HUES6 (cell line): Measurements from ENCODE around the gene LRRC36.
A peak's percentile ranks its signal among the peaks of the same experiment; 100 is the strongest.

Source experiments
- H3K27ac ChIP-seq: 2 replicates; pipeline ENCODE4 v1.7.0; 2013; ENCODE audit warnings: low read depth, mild to moderate bottlenecking, low read length, inconsistent platforms
- H3K27me3 ChIP-seq: 2 replicates; pipeline ENCODE4 v1.6.1; 2013; ENCODE audit warnings: low read length; ENCODE audit not compliant: control insufficient read depth, insufficient read depth
- H3K36me3 ChIP-seq: 2 replicates; pipeline ENCODE4 v1.6.1; 2013; ENCODE audit warnings: low read length; ENCODE audit not compliant: control insufficient read depth, insufficient read depth
- H3K4me1 ChIP-seq: 2 replicates; pipeline ENCODE4 v1.6.1; 2013; ENCODE audit warnings: low read length; ENCODE audit not compliant: control insufficient read depth, insufficient read depth
- H3K4me3 ChIP-seq: 2 replicates; pipeline ENCODE4 v1.5.1; 2013; ENCODE audit warnings: low read depth, low read length
- H3K9ac ChIP-seq: one replicate; pipeline ENCODE4 v1.6.1; 2013; ENCODE audit warnings: mild to moderate bottlenecking, low read length
- H3K9me3 ChIP-seq: 2 replicates; pipeline ENCODE4 v1.6.1; 2013; ENCODE audit warnings: low read depth, low read length; ENCODE audit not compliant: control insufficient read depth, insufficient read depth

LRRC36 gene

DNA sequence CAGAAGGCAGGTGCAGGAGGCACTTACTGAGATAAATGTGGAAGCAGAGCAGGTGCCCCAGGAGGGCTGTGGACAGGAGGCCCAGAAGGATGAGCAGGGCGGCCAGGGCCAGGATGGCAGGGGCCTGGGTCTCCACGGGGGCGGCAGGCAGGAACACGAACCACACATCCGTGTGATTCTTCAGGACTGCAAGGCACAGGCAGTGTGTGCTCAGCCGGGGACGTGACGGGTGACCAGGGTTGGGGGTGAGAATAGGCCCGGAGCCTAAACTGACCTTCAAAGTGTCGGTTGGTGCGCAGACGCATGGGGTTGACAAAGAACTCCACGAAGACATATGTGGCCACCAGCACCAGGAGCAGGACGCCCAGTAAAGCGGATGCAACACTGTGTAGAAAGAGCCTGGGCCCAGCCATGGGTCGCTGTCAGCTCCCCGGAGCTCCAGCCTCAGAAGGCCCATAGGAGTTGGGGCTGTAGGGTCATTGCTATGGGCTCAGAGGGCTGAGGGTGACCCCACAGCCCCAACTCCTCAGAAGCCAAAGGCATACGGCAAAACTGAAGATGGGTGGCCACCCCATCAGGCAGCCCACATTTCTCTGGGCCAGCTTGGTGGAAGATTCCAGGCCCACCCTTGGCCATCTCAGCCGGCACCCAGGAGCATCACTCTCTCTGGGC lies 72.1 kb downstream of the LRRC36 start:
- H3K9me3 ChIP-seq, result no peaks in the 10 kb centered on the region
- no peak overlapping the region for H3K4me3 ChIP-seq
- peaks cover 40% of the 10 kb centered on the region for H3K4me1 ChIP-seq
- no peaks in the 10 kb centered on the region for H3K36me3 ChIP-seq
- H3K9ac ChIP-seq, result no peak overlapping the region
- H3K27ac ChIP-seq, result no peak overlapping the region
- peaks cover 37% of the 10 kb centered on the region for H3K27me3 ChIP-seq

- peaks cover 39% of the 10 kb centered on the region for H3K4me1 ChIP-seq
- H3K36me3 ChIP-seq, result no peaks in the 10 kb centered on the region
- peaks cover 31% of the 10 kb centered on the region for H3K27me3 ChIP-seq
- H3K9me3 ChIP-seq, result no peaks in the 10 kb centered on the region
- H3K9ac ChIP-seq, result no peak overlapping the region
- 0 out of 2 replicates have a peak overlapping the region, but pooled peaks have one; percentile 20 for H3K4me3 ChIP-seq
- no peak overlapping the region for H3K27ac ChIP-seq
Observed at GRCh38 chr16:67399218-67399733, 72.7 kb downstream of the LRRC36 start.

DNA sequence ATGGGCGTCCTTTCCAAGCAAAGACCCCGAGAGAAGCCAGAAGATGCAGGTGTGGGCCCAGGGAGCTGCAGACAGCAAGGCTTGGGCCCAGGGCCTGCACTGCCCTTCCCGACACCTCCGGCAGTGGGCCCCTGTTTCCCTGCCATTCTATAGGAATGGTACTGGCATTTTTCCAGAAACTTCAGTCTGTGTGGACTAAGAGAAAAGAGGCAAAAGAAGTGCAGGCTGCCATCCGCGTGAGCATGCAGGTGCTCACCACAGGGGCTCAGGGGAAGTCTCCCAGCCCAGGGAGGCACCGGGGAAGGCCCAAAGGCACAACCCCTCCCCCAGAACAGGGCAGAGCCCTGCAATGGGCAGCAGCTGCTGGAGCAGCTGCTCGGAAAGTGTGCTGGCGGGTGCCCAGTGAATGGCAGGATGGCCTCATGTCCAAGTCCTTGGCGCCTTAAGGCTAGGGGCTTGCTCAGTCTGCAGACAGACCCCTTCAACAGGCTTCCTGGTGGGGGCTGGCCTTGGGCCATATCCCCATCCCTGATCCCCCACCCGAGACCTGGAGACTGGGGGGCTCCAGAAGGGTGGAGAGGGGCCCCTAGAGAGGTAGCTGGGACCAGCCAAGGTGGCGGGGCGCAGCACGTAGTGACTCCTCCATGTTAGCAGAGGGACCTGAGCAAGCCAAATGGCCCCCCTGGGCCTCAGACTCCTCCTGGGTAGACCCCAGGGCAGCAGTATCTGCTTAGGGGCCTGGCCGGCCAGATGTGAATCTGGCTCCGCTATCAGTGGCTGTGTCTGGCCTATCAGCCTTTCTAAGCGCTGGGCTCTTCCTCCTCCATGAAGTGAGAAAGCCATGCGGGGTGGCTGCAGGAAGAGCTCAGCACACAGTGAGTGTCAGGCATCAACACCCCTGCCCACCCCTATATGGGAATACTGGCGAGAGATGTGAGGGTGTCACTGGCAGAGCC lies 73.4 kb downstream of the LRRC36 start:
- no peak overlapping the region for H3K27ac ChIP-seq

DNA sequence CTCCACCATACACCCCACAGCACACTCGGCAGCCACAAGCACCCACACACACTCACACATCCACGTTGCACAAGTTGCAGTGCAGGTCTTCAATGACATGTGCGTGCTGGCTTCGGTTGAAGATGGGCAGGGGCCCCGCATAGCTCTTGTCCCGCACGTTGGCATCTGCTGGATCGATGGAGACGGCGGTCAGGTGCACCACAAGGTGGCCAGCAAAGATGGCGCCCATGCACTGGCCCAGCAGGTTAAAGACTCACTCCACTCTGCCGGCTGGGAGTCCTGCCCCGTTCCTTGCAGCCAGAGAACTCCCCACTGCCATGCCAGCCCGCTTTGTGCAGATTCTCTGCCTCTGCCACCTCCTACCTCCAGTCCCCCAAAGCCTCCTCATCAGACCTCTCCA lies 74.3 kb downstream of the LRRC36 start:
- H3K9ac ChIP-seq, result no peak overlapping the region
- no peak overlapping the region for H3K27ac ChIP-seq
- H3K9me3 ChIP-seq, result no peaks in the 10 kb centered on the region

More for the DNA sequence above, 73.4 kb downstream of the LRRC36 start:
- Histone ChIP-seq H3K9ac (no peak overlapping the region), H3K4me3 (no peak overlapping the region), H3K27me3 (peaks cover 24% of the 10 kb centered on the region), H3K9me3 (no peaks in the 10 kb centered on the region), H3K36me3 (no peaks in the 10 kb centered on the region), H3K4me1 (peaks cover 41% of the 10 kb centered on the region)

GRCh38 chr16:67403976-67404555 lies 77.5 kb downstream of the LRRC36 start:
- Histone ChIP-seq H3K36me3 (no peaks in the 10 kb centered on the region), H3K9ac (no peak overlapping the region), H3K4me3 (no peak overlapping the region), H3K27me3 (peaks cover 2% of the 10 kb centered on the region; the same call in 1 of the 2 replicates), H3K27ac (no peak overlapping the region), H3K4me1 (peaks cover 36% of the 10 kb centered on the region), H3K9me3 (no peaks in the 10 kb centered on the region)

More for the DNA sequence above, 74.3 kb downstream of the LRRC36 start:
- no peak overlapping the region for H3K4me3 ChIP-seq
- peaks cover 15% of the 10 kb centered on the region for H3K27me3 ChIP-seq
- H3K4me1 ChIP-seq, result peaks cover 36% of the 10 kb centered on the region
- no peaks in the 10 kb centered on the region for H3K36me3 ChIP-seq

- no peak overlapping the region for H3K27ac ChIP-seq
Observed at GRCh38 chr16:67404740-67405226, 78.2 kb downstream of the LRRC36 start.

GRCh38 chr16:67405336-67405735 lies 78.7 kb downstream of the LRRC36 start:
- Histone ChIP-seq H3K4me3 (no peak overlapping the region), H3K4me1 (peaks cover 28% of the 10 kb centered on the region), H3K27me3 (no peaks in the 10 kb centered on the region), H3K36me3 (no peaks in the 10 kb centered on the region), H3K9me3 (no peaks in the 10 kb centered on the region), H3K27ac (no peak overlapping the region), H3K9ac (no peak overlapping the region)

More at GRCh38 chr16:67404740-67405226, 78.2 kb downstream of the LRRC36 start:
- no peaks in the 10 kb centered on the region for H3K36me3 ChIP-seq
- no peak overlapping the region for H3K4me3 ChIP-seq
- H3K9me3 ChIP-seq, result no peaks in the 10 kb centered on the region
- H3K27me3 ChIP-seq, result no peaks in the 10 kb centered on the region
- no peak overlapping the region for H3K9ac ChIP-seq
- peaks cover 30% of the 10 kb centered on the region for H3K4me1 ChIP-seq

DNA sequence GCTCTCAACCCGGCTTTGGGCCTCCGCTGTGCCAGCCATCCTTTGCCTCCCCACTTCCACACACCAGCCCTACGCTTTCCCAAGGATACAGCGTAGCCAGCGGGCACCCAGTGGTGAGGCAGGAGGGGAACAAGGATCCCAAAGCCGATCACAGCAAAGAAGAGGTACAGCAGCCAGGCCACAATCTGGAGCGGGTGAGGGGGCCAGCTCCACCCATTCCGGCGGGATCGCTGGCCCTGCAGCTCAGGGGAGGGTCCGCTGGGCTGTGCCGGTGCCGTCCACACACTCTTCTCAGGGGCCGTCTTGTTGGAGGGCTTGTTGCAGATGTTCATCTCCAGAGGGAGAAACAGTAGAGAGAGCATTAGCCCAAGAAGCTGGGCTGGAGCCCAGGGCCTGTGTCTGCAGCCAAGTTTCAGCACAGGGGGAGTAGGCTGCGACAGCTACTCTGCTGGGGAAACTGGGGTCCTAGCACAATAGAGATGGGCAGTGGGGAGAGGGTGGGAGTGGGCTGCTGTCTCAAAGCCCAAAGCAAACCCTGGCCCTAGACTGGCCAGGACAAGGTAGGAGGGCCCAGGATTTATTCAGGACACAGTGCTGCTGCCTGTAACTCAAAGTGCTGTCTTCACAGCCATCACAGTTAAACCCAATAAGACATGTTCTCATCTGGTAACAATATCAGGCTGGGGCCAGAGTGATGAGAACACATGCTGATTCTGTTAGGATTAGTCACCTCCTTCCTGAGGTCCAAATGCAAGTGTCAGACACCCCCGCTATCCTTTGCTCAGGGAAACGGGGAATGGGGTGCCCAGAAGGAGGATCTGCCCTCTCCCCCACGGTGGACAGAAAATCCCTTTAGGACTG lies 79.7 kb downstream of the LRRC36 start:
- Histone ChIP-seq H3K27ac (no peak overlapping the region), H3K27me3 (no peaks in the 10 kb centered on the region)

DNA sequence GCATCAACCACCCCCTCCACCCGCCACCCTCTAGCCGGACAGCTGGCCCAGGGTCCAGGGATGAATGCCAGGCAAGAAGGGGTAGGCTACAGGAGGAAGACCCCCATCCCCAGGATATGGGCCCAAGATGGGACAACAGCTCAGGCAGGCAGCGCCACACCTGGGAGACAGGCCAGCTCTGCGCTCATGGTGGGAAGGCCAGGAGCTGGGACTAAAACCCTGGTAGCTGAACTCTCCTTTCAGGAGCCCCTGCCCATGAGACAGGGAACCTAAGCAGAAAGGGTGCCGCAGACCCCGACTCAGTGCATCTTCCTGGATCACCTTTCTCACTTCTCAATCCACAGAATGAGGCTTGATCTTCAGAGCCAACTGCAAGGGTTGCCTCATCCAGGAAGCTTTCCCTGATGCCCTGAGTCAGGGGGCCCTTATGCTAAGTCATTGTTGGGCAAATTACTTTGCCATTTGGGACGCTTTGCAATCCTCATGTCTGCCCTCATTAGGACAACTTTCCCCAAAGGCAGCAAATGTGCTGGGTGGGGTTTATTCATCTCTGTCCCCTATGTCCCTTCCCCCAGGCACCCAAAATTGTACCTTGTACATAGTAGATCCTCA lies 80.7 kb downstream of the LRRC36 start:
- H3K4me3 ChIP-seq, result no peak overlapping the region
- H3K27ac ChIP-seq, result no peak overlapping the region
- H3K4me1 ChIP-seq, result peaks cover 28% of the 10 kb centered on the region
- H3K9me3 ChIP-seq, result no peaks in the 10 kb centered on the region
- no peak overlapping the region for H3K9ac ChIP-seq
- H3K36me3 ChIP-seq, result no peaks in the 10 kb centered on the region
- H3K27me3 ChIP-seq, result no peaks in the 10 kb centered on the region

More for the DNA sequence above, 79.7 kb downstream of the LRRC36 start:
- Histone ChIP-seq H3K9me3 (no peaks in the 10 kb centered on the region), H3K4me3 (no peak overlapping the region), H3K9ac (no peak overlapping the region), H3K36me3 (no peaks in the 10 kb centered on the region), H3K4me1 (peaks cover 28% of the 10 kb centered on the region)
